Naive thymus-derived CD4-positive, alpha-beta T cell (primary cell): ENCODE data around the gene MRPS24. TPM values are rescaled to one million over a fixed set of nuclear protein-coding genes. Genes with fewer than 3 reads are reported as not detected.

Experiments
- ATAC-seq: fragments of 150-1000 bp; cut with Tn5 transposase; 2 replicates; pipeline ENCODE4 v1.10.0; 2021; ENCODE audit warnings: mild to moderate bottlenecking, moderate library complexity
- CTCF ChIA-PET: fragments of 350-600 bp; sonication (Branson Sonifier 250); formaldehyde crosslinking; loops from one replicate; lab custom pipeline; 2021; ENCODE audit warnings: antibody characterized with exemption; lab: Charles Lee
- POLR2A ChIA-PET: fragments of 350-600 bp; sonication (Branson Sonifier 250); formaldehyde crosslinking; loops from one replicate; lab custom pipeline; 2021; ENCODE audit warnings: antibody characterized with exemption, inconsistent platforms; lab: Charles Lee
- DNase-seq, 9 donors: peaks; one replicate each; pipeline versions ENCODE4 v3.0.0 to v3.0.0-alpha.2; 2020 to 2022; ENCODE audit warnings: mixed read lengths in 1 of 9
- H3K27ac ChIP-seq: one replicate; pipeline ENCODE4 v1.7.0; 2013; ENCODE audit warnings: mild to moderate bottlenecking, low read depth, low read length, moderate library complexity
- H3K27me3 ChIP-seq, 2 donors: one replicate each; pipeline ENCODE4 v1.7.0; 2013; ENCODE audit warnings: low read length in 2 of 2, mild to moderate bottlenecking in 2 of 2, moderate library complexity in 2 of 2; ENCODE audit not compliant: control insufficient read depth in 2 of 2, insufficient read depth in 2 of 2
- H3K36me3 ChIP-seq, 3 experiments: 1 replicate in 2 of 3; 2 replicates in 1 of 3; pipeline ENCODE4 v1.7.0; 2013; ENCODE audit warnings: low read length in 3 of 3, mild to moderate bottlenecking in 3 of 3, moderate library complexity in 1 of 3; ENCODE audit not compliant: insufficient read depth in 3 of 3, control insufficient read depth in 2 of 3
- H3K4me1 ChIP-seq, 2 donors: one replicate each; pipeline ENCODE4 v1.7.0; 2013; ENCODE audit warnings: low read length in 2 of 2, mild to moderate bottlenecking in 2 of 2, moderate library complexity in 1 of 2; ENCODE audit not compliant: control insufficient read depth in 2 of 2, insufficient read depth in 2 of 2
- H3K4me3 ChIP-seq: 2 replicates; pipeline ENCODE4 v1.7.0; 2013; ENCODE audit warnings: mild to moderate bottlenecking, low read length
- H3K9me3 ChIP-seq, 3 experiments: 1 replicate in 2 of 3; 2 replicates in 1 of 3; pipeline ENCODE4 v1.7.0; 2013; ENCODE audit warnings: low read length in 3 of 3; ENCODE audit not compliant: control insufficient read depth in 2 of 3
- H3K27ac Mint-ChIP-seq, 9 donors: one replicate each; pipeline ENCODE4 v1.8.0; 2020 to 2022; ENCODE audit warnings: mixed read lengths in 9 of 9, mild to moderate bottlenecking in 8 of 9, moderate library complexity in 5 of 9, inconsistent platforms in 2 of 9
- H3K27me3 Mint-ChIP-seq, 5 donors: one replicate each; pipeline ENCODE4 v1.8.0; 2021 to 2022; ENCODE audit warnings: mixed read lengths in 5 of 5, mild to moderate bottlenecking in 1 of 5
- H3K36me3 Mint-ChIP-seq, 5 donors: one replicate each; pipeline ENCODE4 v1.8.0; 2020 to 2022; ENCODE audit warnings: mixed read lengths in 5 of 5, mild to moderate bottlenecking in 3 of 5, inconsistent platforms in 1 of 5
- H3K4me1 Mint-ChIP-seq, 7 donors: one replicate each; pipeline ENCODE4 v1.8.0; 2020 to 2022; ENCODE audit warnings: mixed read lengths in 7 of 7, mild to moderate bottlenecking in 3 of 7, inconsistent platforms in 1 of 7
- H3K4me3 Mint-ChIP-seq, 10 donors: one replicate each; pipeline ENCODE4 v1.8.0; 2020 to 2022; ENCODE audit warnings: mild to moderate bottlenecking in 10 of 10, mixed read lengths in 10 of 10, moderate library complexity in 6 of 10, inconsistent platforms in 2 of 10
- H3K9me3 Mint-ChIP-seq, 11 donors: one replicate each; pipeline ENCODE4 v1.8.0; 2020 to 2022; ENCODE audit warnings: mixed read lengths in 11 of 11, mild to moderate bottlenecking in 4 of 11, inconsistent platforms in 1 of 11, moderate library complexity in 1 of 11
- intact Hi-C, 2 donors: fragments of 100-400 bp; cut with micrococcal nuclease; formaldehyde crosslinking; loops; one replicate each; pipeline ENCODE4 v1.15.1; 2023
- polyA plus RNA-seq, 2 donors: library from polyadenylated mRNA; unstranded; fragments of 300-500 nt; fragmentation: Illumina TruSeq; gene quantifications; one replicate each; pipeline ENCODE4 v1.2.3, GENCODE V29; 2021
- total RNA-seq, 6 experiments: library from RNA in 5 of 6; stranded (reverse) in 5 of 6; gene quantifications; 1 replicate in 5 of 6; 2 replicates in 1 of 6; pipeline ENCODE4 v1.2.3 and lab custom pipeline; 2021 to 2026

Gene MRPS24
- 10 to 100 TPM; 44.2 to 76.6 (median 62.3) TPM for total RNA-seq
- 100 to 1,000 TPM; 169 to 187 TPM for polyA plus RNA-seq
- total RNA-seq (lab: John Stamatoyannopoulos, UW), result 3.4 reads per million, percentile 18 among the genes with 10 or more reads in this experiment

DNA sequence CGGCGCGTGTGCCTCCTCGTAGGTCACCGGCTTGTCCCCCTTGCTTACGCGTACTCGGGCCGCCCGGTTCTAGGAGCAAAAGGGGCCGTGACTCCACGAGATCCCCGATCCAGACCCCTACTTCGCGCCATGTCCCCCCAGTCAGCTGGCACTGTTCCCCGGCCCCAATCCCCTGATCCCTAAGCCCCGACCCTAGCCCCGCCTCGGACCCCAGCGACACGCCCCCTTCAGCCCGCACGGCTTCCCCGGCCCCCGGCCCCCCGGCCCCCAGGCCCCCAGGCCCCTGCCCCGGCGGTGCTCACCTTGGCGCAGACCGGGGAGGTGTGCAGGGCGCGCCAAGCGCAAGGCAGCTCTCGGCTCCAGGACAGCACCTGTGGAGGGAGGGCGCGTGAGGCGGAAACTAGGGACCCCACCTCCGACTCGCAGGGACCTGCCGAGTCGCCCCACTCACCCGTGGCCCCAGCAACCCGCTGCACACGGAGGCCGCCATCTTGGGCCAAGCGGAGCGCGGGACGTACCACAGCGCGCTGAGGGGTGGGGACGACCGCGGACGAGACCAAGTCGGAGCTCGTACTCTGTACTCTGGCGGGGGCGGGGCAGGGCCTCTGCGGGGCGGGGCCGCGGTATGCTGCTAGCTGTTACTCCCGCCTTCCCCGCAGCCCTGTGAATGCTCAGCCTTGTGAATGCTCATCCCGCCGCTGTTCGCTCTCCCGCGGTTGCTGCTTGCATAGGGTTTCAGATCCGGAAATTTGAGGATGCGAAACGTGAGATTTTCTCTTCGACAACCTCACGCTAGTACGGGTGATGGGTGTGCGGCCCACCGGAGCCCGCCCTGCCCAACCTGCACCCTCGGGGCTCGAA, at the start of gene MRPS24:
MRPS24 (minus strand) TSS at position 512 of the 861 bp plus-strand sequence; CDS start at position 490, 22 bp downstream.
- Histone ChIP-seq H3K36me3 (peaks cover 4 to 18% (median 5%) of the 10 kb centered on the region in 3 experiments), H3K4me3 (peak within 1 kb of the TSS; percentile 92), H3K27me3 (no peaks in the 10 kb centered on the region), H3K4me1 (peaks cover 13 to 15% of the 10 kb centered on the region in 2 donors), H3K27ac (peak within 1 kb of the TSS; percentile 78), H3K9me3 (no peaks in the 10 kb centered on the region)
- ATAC-seq (peak; percentile 100), DNase-seq (peak; percentile 84 to 95 (median 92))
- peaks cover 0 to 24% (median 22%) of the 10 kb centered on the region in 7 donors for H3K4me1 Mint-ChIP-seq
- peaks cover 14 to 30% (median 22%) of the 10 kb centered on the region in 5 donors for H3K36me3 Mint-ChIP-seq
- ChIA-PET CTCF (interaction anchor here (0.9 kb wide), 1 partner anchor 57 kb away, joined by 3 read pairs; the partner anchor contains the start of gene UBE2D4), POLR2A (interaction anchor here (0.5 to 1.6 kb wide), 16 partner anchors 8 to 981 kb away, joined by 3 to 14 read pairs (median 3); partner anchors contain the start of genes DDX56, MRPL32, NUDCD3 and UBE2D4)
- H3K27ac Mint-ChIP-seq, result peak within 1 kb of the TSS; percentile 86 to 97 (median 90)
- H3K9me3 Mint-ChIP-seq, result peaks cover 0 to 2% (median 0%) of the 10 kb centered on the region in 11 donors
- no peaks in the 10 kb centered on the region for H3K27me3 Mint-ChIP-seq
- intact Hi-C loops, result loop anchor here (1.0 to 5.0 kb wide), 10 partner anchors 30 to 1898 kb away; partner anchors contain the start of genes UBE2D4 (in 2 of the 2), URGCP (in 2 of the 2), C7orf25 (in 1 of the 2) and COA1 (in 1 of the 2)
- peak within 1 kb of the TSS; percentile 88 to 97 (median 95) for H3K4me3 Mint-ChIP-seq

DNA sequence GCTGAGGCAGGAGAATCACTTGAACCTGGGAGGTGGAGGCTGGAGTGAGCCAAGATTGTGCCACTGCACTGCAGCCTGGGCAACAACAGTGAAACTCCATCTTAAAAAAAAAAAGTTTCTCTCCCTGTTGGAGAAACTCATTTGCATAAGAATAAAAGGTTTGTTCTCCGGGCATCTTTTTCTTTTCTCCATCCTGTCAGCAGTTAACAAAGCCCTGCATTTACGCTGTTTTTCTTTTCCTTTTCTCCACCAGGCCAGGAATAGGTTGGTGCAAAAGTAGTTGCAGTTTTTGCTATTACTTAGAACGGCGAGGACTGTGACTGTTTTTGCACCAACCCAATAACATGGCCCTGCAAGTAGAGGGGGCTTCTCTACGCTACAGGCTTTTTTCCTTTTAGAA, 46.6 kb upstream of the MRPS24 start:
- H3K4me3 ChIP-seq, result no peak overlapping the region
- H3K27ac ChIP-seq, result no peak overlapping the region
- H3K4me1 ChIP-seq, result no peaks in the 10 kb centered on the region
- ATAC-seq (no peak), DNase-seq (no peak)
- Mint-ChIP-seq H3K36me3 (peaks cover 0 to 23% (median 7%) of the 10 kb centered on the region in 5 donors), H3K27me3 (no peaks in the 10 kb centered on the region), H3K27ac (no peak overlapping the region), H3K4me1 (peaks cover 0 to 12% (median 1%) of the 10 kb centered on the region in 7 donors), H3K9me3 (peaks cover 0 to 5% (median 0%) of the 10 kb centered on the region in 11 donors), H3K4me3 (no peak overlapping the region)
- peaks cover 0 to 9% (median 0%) of the 10 kb centered on the region in 3 experiments for H3K36me3 ChIP-seq
- POLR2A ChIA-PET, result no interaction called here
- no peaks in the 10 kb centered on the region for H3K27me3 ChIP-seq
- intact Hi-C loops, result no loop called here
- CTCF ChIA-PET, result no interaction called here
- no peaks in the 10 kb centered on the region for H3K9me3 ChIP-seq

DNA sequence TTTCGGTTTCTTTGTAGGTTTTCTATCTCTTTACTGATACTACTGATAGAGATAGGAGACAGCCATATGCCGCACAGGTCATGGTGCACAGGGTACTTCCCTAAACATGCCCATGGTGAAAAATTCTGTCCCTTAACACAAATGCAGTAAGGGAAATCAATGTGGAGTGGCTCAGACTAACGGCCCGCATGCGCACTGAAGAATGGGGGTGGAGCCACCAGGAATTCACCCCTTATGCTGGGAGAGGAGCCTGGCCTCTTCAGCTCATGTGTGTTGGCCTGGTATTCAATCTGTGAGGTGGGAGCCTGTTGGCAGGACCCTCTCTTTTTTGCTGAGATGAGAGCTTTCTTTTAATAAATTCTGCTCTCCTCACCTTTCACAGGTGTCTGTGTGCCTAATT, 45.5 kb upstream of the MRPS24 start:
- ChIA-PET CTCF (no interaction called here), POLR2A (no interaction called here)
- Mint-ChIP-seq H3K36me3 (peaks cover 0 to 17% (median 4%) of the 10 kb centered on the region in 5 donors), H3K9me3 (peaks cover 0 to 5% (median 0%) of the 10 kb centered on the region in 11 donors), H3K4me1 (peaks cover 0 to 9% (median 1%) of the 10 kb centered on the region in 7 donors), H3K27me3 (no peaks in the 10 kb centered on the region), H3K4me3 (no peak overlapping the region), H3K27ac (no peak overlapping the region)
- DNase-seq (no peak), ATAC-seq (no peak)
- no peak overlapping the region for H3K4me3 ChIP-seq
- intact Hi-C loops, result no loop called here
- H3K27me3 ChIP-seq, result no peaks in the 10 kb centered on the region
- H3K4me1 ChIP-seq, result no peaks in the 10 kb centered on the region
- H3K9me3 ChIP-seq, result no peaks in the 10 kb centered on the region
- peaks cover 0 to 8% (median 0%) of the 10 kb centered on the region in 3 experiments for H3K36me3 ChIP-seq
- H3K27ac ChIP-seq, result no peak overlapping the region

- POLR2A ChIA-PET, result interaction anchor here (0.9 to 1.7 kb wide), 2 partner anchors 20 to 37 kb away, joined by 3 to 6 read pairs; partner anchors contain the start of genes MRPS24 and UBE2D4
These were observed 37.2 kb upstream of the MRPS24 start, which contains the start of gene URGCP for GRCh38 chr7:43906331-43907010. Gene URGCP (minus strand): TSS chr7:43906596. CDS start chr7:43906575, 21 bp downstream.

DNA sequence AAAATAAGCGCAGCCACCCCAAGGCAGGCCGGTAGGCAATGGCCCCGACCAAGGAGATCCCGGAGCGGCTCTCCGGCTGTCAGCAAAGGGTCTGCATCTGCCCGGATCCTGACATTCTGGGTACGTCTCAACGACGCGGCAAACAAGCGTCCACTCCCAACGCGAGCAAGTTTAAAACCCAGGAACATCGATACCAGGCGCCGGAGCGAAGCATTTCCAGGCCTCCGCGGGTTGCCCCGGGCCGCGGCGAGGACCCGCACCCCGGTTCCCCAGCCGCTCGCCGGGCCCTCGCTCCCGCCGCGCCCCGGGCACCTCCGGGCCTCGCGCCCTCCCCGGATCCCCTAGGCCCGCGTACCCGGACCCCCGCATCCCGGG, 36.6 kb upstream of the MRPS24 start:
- Histone ChIP-seq H3K4me3 (peak overlapping the region; percentile 74), H3K27ac (peak overlapping the region; percentile 78), H3K36me3 (no peaks in the 10 kb centered on the region), H3K4me1 (peaks cover 18 to 22% of the 10 kb centered on the region in 2 donors), H3K9me3 (no peaks in the 10 kb centered on the region), H3K27me3 (no peaks in the 10 kb centered on the region)
- Mint-ChIP-seq H3K36me3 (peaks cover 0 to 6% (median 3%) of the 10 kb centered on the region in 5 donors), H3K4me3 (peak overlapping the region; percentile 91 to 97 (median 95)), H3K27me3 (no peaks in the 10 kb centered on the region), H3K9me3 (no peaks in the 10 kb centered on the region), H3K4me1 (peaks cover 21 to 58% (median 42%) of the 10 kb centered on the region in 7 donors), H3K27ac (peak overlapping the region; percentile 92 to 97 (median 96))
- intact Hi-C loops, result loop anchor here (1.0 kb wide), 2 partner anchors 20 to 37 kb away; partner anchors contain the start of genes MRPS24 (in 2 of the 2) and UBE2D4 (in 2 of the 2)
- ChIA-PET POLR2A (interaction anchor here (0.6 kb wide), 1 partner anchor 39 kb away, joined by 4 read pairs; no protein-coding TSS in a partner anchor), CTCF (no interaction called here)
- DNase-seq (peak; percentile 5 to 44 (median 27)), ATAC-seq (peak; percentile 52)

More at GRCh38 chr7:43906331-43907010, 37.2 kb upstream of the MRPS24 start, which contains the start of gene URGCP:
- DNase-seq (peak; percentile 37 to 70 (median 52)), ATAC-seq (peak; percentile 92)
- H3K9me3 Mint-ChIP-seq, result no peaks in the 10 kb centered on the region
- Histone ChIP-seq H3K4me3 (peak within 1 kb of the TSS; percentile 74), H3K9me3 (no peaks in the 10 kb centered on the region), H3K4me1 (peaks cover 18 to 22% of the 10 kb centered on the region in 2 donors), H3K36me3 (no peaks in the 10 kb centered on the region), H3K27ac (peak within 1 kb of the TSS; percentile 78), H3K27me3 (no peaks in the 10 kb centered on the region)
- peak within 1 kb of the TSS; percentile 92 to 97 (median 96) for H3K27ac Mint-ChIP-seq
- H3K4me3 Mint-ChIP-seq, result peak within 1 kb of the TSS; percentile 91 to 97 (median 95)
- H3K36me3 Mint-ChIP-seq, result peaks cover 0 to 6% (median 3%) of the 10 kb centered on the region in 5 donors
- intact Hi-C loops, result loop anchor here (1.0 kb wide), 2 partner anchors 20 to 37 kb away; partner anchors contain the start of genes MRPS24 (in 2 of the 2) and UBE2D4 (in 2 of the 2)
- CTCF ChIA-PET, result no interaction called here
- no peaks in the 10 kb centered on the region for H3K27me3 Mint-ChIP-seq
- H3K4me1 Mint-ChIP-seq, result peaks cover 21 to 57% (median 40%) of the 10 kb centered on the region in 7 donors
